H9 (cell line): ENCODE data around the gene LSM8. TPM values are rescaled to one million over a fixed set of nuclear protein-coding genes. Genes with fewer than 3 reads are reported as not detected.

Experiments
- DNase-seq: peaks from one replicate; pipeline ENCODE4 v3.0.0-alpha.2; 2017
- H2AFZ ChIP-seq: one replicate; pipeline ENCODE4 v1.6.1; 2013; ENCODE audit warnings: mild to moderate bottlenecking, low read length, control low read depth, moderate library complexity
- H2AK5ac ChIP-seq: 2 replicates; pipeline ENCODE4 v1.6.1; 2013; ENCODE audit warnings: low read length, control low read depth, mixed read lengths; ENCODE audit not compliant: insufficient read length
- H2BK120ac ChIP-seq: one replicate; pipeline ENCODE4 v1.6.1; 2013; ENCODE audit warnings: low read depth, mild to moderate bottlenecking, low read length, control low read depth, inconsistent platforms; ENCODE audit not compliant: poor library complexity, severe bottlenecking
- H2BK12ac ChIP-seq: 2 replicates; pipeline ENCODE4 v1.6.1; 2013; ENCODE audit warnings: low read length, control low read depth, mixed read lengths, low read depth; ENCODE audit not compliant: insufficient read length
- H2BK15ac ChIP-seq: 2 replicates; pipeline ENCODE4 v1.6.1; 2013; ENCODE audit warnings: low read depth, low read length, control low read depth
- H2BK20ac ChIP-seq: one replicate; pipeline ENCODE4 v1.6.1; 2013; ENCODE audit warnings: low read depth, mild to moderate bottlenecking, low read length, control low read depth, inconsistent platforms; ENCODE audit not compliant: poor library complexity, severe bottlenecking
- H2BK5ac ChIP-seq: 2 replicates; pipeline ENCODE4 v1.6.1; 2013; ENCODE audit warnings: low read length, control low read depth, mixed read lengths; ENCODE audit not compliant: insufficient read length
- H3K14ac ChIP-seq: 2 replicates; pipeline ENCODE4 v1.6.1; 2013; ENCODE audit warnings: low read length, control low read depth; ENCODE audit not compliant: insufficient read depth
- H3K18ac ChIP-seq: 2 replicates; pipeline ENCODE4 v1.6.1; 2013; ENCODE audit warnings: low read depth, mild to moderate bottlenecking, mixed read lengths, low read length, control low read depth; ENCODE audit not compliant: insufficient read length
- H3K23ac ChIP-seq: 2 replicates; pipeline ENCODE4 v1.6.1; 2013; ENCODE audit warnings: low read length, control low read depth, mixed read lengths, low read depth; ENCODE audit not compliant: insufficient read length
- H3K23me2 ChIP-seq: 2 replicates; pipeline ENCODE4 v1.6.1; 2013; ENCODE audit warnings: low read depth, mild to moderate bottlenecking, mixed read lengths, low read length, control low read depth; ENCODE audit not compliant: insufficient read length, poor library complexity, severe bottlenecking
- H3K27ac ChIP-seq: 2 replicates; pipeline ENCODE4 v1.5.1; 2013; ENCODE audit warnings: low read length, control low read depth, mixed read lengths, low read depth; ENCODE audit not compliant: insufficient read length
- H3K27me3 ChIP-seq: 2 replicates; pipeline ENCODE4 v1.6.1; 2013; ENCODE audit warnings: low read length, control low read depth, inconsistent platforms; ENCODE audit not compliant: insufficient read depth
- H3K4ac ChIP-seq: 2 replicates; pipeline ENCODE4 v1.6.1; 2013; ENCODE audit warnings: low read depth, mild to moderate bottlenecking, control low read depth, inconsistent platforms, low read length, moderate library complexity
- H3K4me1 ChIP-seq: 2 replicates; pipeline ENCODE4 v1.6.1; 2013; ENCODE audit warnings: low read length, control low read depth, inconsistent platforms; ENCODE audit not compliant: insufficient read depth
- H3K4me2 ChIP-seq: 2 replicates; pipeline ENCODE4 v1.6.1; 2013; ENCODE audit warnings: low read length, control low read depth, mixed read lengths; ENCODE audit not compliant: insufficient read length, insufficient read depth
- H3K56ac ChIP-seq: 2 replicates; pipeline ENCODE4 v1.6.1; 2013; ENCODE audit warnings: low read depth, mild to moderate bottlenecking, mixed read lengths, low read length, control low read depth; ENCODE audit not compliant: insufficient read length
- H3K79me1 ChIP-seq: 2 replicates; pipeline ENCODE4 v1.6.1; 2013; ENCODE audit warnings: low read depth, mild to moderate bottlenecking, moderate library complexity, low read length, control low read depth, inconsistent platforms; ENCODE audit not compliant: insufficient read depth, poor library complexity, severe bottlenecking
- H3K79me2 ChIP-seq: 2 replicates; pipeline ENCODE4 v1.6.1; 2013; ENCODE audit warnings: low read length, control low read depth, inconsistent platforms; ENCODE audit not compliant: insufficient read depth
- H3K9ac ChIP-seq: 2 replicates; pipeline ENCODE4 v1.6.1; 2013; ENCODE audit warnings: low read length, control low read depth, mixed read lengths; ENCODE audit not compliant: insufficient read length; ENCODE audit errors: extremely low read depth
- H3K9me3 ChIP-seq: one replicate; pipeline ENCODE4 v1.6.1; 2013; ENCODE audit warnings: low read depth, low read length, inconsistent platforms; ENCODE audit not compliant: control insufficient read depth
- H3T11ph ChIP-seq: one replicate; pipeline ENCODE4 v1.6.1; 2013; ENCODE audit warnings: mild to moderate bottlenecking, low read length, control low read depth, inconsistent platforms
- H4K20me1 ChIP-seq: one replicate; pipeline ENCODE4 v1.6.1; 2013; ENCODE audit not compliant: control insufficient read depth, insufficient read length, insufficient read depth
- H4K5ac ChIP-seq: 2 replicates; pipeline ENCODE4 v1.6.1; 2013; ENCODE audit warnings: low read depth, mild to moderate bottlenecking, mixed read lengths, low read length, control low read depth; ENCODE audit not compliant: insufficient read length
- H4K8ac ChIP-seq: replicated peaks from 2 replicates; pipeline ENCODE4 v1.6.1; 2013; ENCODE audit warnings: low read length, control low read depth, mixed read lengths, low read depth; ENCODE audit not compliant: insufficient read length
- H4K91ac ChIP-seq: 2 replicates; pipeline ENCODE4 v1.6.1; 2013; ENCODE audit warnings: low read depth, mild to moderate bottlenecking, moderate library complexity, mixed read lengths, low read length, control low read depth; ENCODE audit not compliant: insufficient read length
- H3K27ac Mint-ChIP-seq, 3 experiments: 2 replicates in 2 of 3; 3 replicates in 1 of 3; pipeline ENCODE4 v1.8.0; 2020 to 2021; ENCODE audit warnings: mixed read lengths in 3 of 3, mild to moderate bottlenecking in 1 of 3, moderate library complexity in 1 of 3
- H3K27me3 Mint-ChIP-seq: 2 replicates; pipeline ENCODE4 v1.8.0; 2021; ENCODE audit warnings: low read depth, mild to moderate bottlenecking, moderate library complexity, mixed read lengths
- H3K36me3 Mint-ChIP-seq, 3 experiments: 2 replicates in 2 of 3; 3 replicates in 1 of 3; pipeline ENCODE4 v1.8.0; 2020 to 2021; ENCODE audit warnings: low read depth in 3 of 3, mixed read lengths in 3 of 3; ENCODE audit not compliant: insufficient read depth in 1 of 3
- H3K4me1 Mint-ChIP-seq, 2 experiments: 2 replicates each; pipeline ENCODE4 v1.8.0; 2020; ENCODE audit warnings: mixed read lengths in 2 of 2
- H3K4me3 Mint-ChIP-seq, 2 experiments: 2 replicates in 1 of 2; 3 replicates in 1 of 2; pipeline ENCODE4 v1.8.0; 2020 to 2021; ENCODE audit warnings: mild to moderate bottlenecking in 2 of 2, mixed read lengths in 2 of 2, moderate library complexity in 1 of 2
- H3K9me3 Mint-ChIP-seq, 2 experiments: 2 replicates in 1 of 2; 3 replicates in 1 of 2; pipeline ENCODE4 v1.8.0; 2020; ENCODE audit warnings: mild to moderate bottlenecking in 2 of 2, mixed read lengths in 2 of 2, moderate library complexity in 1 of 2
- CTCF ChIP-seq: fragments of 200-600 bp; sonication (generic); conservative IDR thresholded peaks from 3 replicates; pipeline ENCODE4 v1.8.0; 2021; ENCODE audit warnings: antibody characterized with exemption, mild to moderate bottlenecking
- WGBS: extraction: QIAGEN DNeasy Blood & Tissue Kit; methylation state at CpG from one replicate; pipeline ENCODE4 v1.1.7; 2013; ENCODE audit warnings: missing lambda C conversion rate, low lambda C conversion rate, mixed read lengths; ENCODE audit not compliant: insufficient read length; ENCODE audit errors: extremely low coverage; 5-methylcytosine and 5-hydroxymethylcytosine counted together
- total RNA-seq: library from RNA; stranded (reverse); gene quantifications from 2 replicates; pipeline ENCODE4 v1.2.1, GENCODE V29; 2021

The LSM8 gene
- total RNA-seq, 1 experiment from 2014 or later: 51.8 TPM

- H4K91ac ChIP-seq: no peak overlapping the region
- H2BK120ac ChIP-seq: no peak overlapping the region
- H2BK15ac ChIP-seq: no peak overlapping the region
- H3K18ac ChIP-seq: no peak overlapping the region
- no peak overlapping the region for H3K9ac ChIP-seq
- no peak overlapping the region for H4K5ac ChIP-seq
- no peak overlapping the region for H3K27ac Mint-ChIP-seq
- no peaks in the 10 kb centered on the region for H3K9me3 Mint-ChIP-seq
- no peaks in the 10 kb centered on the region for H3K4me1 ChIP-seq
- no peak overlapping the region for H3K4ac ChIP-seq
- H3K36me3 Mint-ChIP-seq: no peaks in the 10 kb centered on the region
- no peak overlapping the region for H3T11ph ChIP-seq
- no peak overlapping the region for H3K56ac ChIP-seq
- no peak overlapping the region for H2BK12ac ChIP-seq
- H3K4me2 ChIP-seq: no peak overlapping the region
- H2BK5ac ChIP-seq: no peak overlapping the region
- H4K20me1 ChIP-seq: no peaks in the 10 kb centered on the region
- no peak overlapping the region for H4K8ac ChIP-seq
- no peaks in the 10 kb centered on the region for H3K79me2 ChIP-seq
- peaks cover 0 to 4% of the 10 kb centered on the region in 2 experiments; a peak in 2 of 4 replicates for H3K4me1 Mint-ChIP-seq
- no peak for TF ChIP-seq CTCF
- no CpG with 5 or more reads among the region's 1 CpG for WGBS
- no peaks in the 10 kb centered on the region for H3K79me1 ChIP-seq
- H3K27ac ChIP-seq: no peak overlapping the region
- no peaks in the 10 kb centered on the region for H3K27me3 Mint-ChIP-seq
- no peak overlapping the region for H3K14ac ChIP-seq
- H2AFZ ChIP-seq: no peak overlapping the region
- H2AK5ac ChIP-seq: no peak overlapping the region
- no peak overlapping the region for H3K23ac ChIP-seq
- H2BK20ac ChIP-seq: no peak overlapping the region
- no peaks in the 10 kb centered on the region for H3K9me3 ChIP-seq
- H3K4me3 Mint-ChIP-seq: no peak overlapping the region
- no peaks in the 10 kb centered on the region for H3K23me2 ChIP-seq
- H3K27me3 ChIP-seq: no peaks in the 10 kb centered on the region
- no peak for DNase-seq
These were observed 48.9 kb downstream of the LSM8 start for GRCh38 chr7:118232837-118233236.
